ENCODE data around the gene GPR31.

Gene GPR31

DNA sequence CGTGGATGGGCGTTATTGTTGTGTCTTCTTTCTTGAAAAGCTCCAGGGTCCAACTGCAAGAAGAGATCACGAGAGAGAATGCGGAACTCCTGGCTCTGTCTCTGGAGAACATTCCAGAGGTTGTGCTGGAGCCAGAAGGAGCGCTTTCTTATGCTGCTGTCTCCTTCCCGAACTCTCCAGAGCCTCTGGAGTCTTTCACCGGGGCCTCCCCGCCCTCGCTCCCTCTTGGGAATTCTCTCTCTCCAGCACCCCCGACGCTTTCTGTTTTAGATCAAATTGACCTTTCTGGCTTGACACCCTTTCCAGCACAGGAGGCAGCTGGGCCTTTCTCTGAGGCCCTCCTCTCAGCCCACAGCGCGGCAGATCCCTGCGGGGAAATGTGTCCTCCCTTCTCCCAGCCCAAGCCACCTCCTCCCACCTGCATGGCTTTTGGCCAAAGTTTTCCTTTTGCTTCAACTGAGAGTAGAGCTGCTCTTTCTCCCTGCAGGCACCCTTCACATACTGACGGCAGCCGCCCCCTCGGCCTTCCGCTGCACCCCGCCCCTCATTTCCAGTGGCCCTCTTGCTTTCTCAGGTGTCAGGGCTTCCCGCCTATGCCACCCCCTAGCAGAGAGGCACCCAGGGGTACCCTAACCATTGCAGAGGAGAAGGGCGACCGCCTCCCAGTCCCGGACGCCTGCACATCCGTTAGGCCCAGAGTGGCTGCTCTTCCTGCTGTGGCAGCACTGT, 41.5 kb downstream of the GPR31 start:
- ATAC-seq = no peak

DNA sequence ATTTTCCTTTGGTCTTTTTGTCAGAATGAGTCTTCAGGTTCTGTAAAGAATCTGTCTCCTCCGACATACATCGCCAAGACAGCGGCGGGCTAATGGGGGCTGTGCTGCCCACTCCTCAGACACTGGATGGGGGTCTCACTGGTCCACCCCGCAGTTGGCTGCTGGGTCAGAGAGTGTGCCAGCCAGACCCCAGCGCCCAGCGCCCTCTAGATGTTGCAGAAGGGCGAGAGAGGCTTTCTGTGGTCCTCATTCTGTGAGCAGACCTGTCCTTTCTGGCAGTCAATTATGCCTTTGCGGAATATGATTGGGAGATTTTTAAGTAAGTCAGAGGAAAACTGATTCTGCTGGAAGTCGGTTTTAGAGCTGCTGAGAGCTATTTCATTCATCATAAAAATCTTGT, 42.7 kb downstream of the GPR31 start:
- ATAC-seq = peak; percentile 2 to 5

DNA sequence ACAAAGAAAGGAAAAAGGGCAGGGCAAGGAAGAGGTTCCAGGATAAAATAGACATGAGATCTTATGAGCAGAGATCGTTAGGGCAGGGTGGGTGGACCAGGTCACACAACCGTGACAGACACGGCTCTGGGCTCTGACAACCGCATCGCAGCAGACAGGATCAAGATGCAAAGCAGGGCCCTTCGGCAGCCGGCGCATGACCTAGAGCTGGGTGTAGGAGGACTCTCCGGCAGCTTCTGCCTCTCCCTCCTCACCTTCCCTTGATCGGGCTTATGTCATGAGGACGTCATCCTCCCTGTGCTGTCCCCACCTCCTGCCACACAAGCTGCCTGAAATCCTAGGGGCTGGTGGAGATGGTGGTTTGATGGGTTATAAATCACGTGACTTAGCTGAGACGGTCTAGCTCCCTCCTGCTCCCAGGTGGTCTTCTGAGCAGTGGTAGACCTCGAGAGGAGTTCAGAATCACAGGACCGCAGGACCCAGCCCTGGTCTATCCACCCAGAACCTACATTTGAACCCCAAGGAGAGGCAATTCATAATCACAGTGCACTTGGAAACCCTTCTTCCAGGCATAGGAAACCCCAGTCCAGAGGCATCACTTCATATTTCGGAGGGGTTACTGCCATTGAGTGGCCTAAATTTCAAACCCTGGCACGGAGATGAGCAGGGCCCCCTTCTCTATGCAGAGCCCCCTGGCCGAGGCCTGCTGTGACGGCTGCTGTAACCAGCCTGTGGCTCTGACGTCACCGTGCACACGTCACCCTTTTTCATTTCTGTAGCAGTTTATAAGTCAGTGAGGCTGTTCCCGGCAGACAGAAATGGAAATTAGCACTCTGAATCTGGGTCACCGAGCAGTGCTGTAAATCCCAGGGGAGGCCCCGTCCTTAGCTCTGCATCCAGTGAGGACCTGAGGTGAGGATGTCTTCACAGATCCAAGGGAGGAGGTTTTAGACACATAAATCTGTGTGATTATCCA, 43.6 kb downstream of the GPR31 start:
- ATAC-seq = peak; percentile 57 to 66

DNA sequence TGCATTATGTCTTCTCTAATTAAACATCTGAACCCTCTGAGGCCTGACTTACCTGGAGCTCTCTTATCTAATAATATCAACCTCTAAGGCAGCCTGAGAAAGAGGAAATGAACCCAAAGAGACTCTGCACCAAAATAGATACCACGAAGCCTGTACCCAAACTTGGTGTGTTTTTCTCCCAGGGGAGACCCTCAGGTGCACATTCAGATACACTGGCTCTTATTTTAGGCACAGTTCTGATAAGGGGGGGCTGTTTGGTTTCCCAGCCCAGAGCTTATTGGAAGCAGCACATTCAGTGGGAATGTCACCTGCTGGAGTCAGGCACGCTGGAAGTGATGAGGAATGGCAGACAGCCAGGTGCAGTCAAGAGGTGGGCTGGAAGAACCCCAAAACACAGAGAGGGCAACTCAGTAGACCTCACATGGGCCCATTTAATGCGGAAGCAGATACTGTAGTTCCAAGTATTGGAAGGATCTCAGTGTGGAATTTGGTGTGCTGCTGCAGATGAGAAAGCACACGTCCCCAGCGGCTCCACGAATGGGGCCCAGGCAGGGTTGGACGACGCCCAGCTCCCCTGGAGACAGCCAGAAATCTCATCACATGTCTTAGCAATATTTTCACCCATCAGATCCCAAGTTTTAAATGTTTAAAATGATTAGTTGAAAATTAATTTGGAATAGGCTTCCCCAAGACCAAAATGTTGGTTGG, 44.6 kb downstream of the GPR31 start:
- no peak for ATAC-seq

DNA sequence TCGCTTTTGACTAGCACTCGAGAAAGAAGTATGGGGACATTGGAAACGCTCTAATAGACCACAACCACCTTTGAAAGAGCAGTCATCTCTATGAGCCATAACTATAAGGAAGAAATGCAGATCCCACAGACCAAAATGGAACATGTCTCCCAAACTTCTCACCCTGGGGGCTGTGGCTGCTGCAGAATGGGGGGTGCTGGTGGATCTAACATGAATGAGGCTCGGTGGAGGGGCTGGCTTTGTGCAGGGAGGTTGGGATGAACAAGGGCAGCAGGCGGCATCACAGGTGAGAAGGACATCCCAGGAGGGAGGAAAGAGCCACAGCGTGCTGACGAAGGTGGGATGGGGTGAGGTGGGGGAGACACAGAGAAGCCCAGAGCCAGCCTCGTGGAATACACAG, 45.4 kb downstream of the GPR31 start:
- ATAC-seq = no peak

DNA sequence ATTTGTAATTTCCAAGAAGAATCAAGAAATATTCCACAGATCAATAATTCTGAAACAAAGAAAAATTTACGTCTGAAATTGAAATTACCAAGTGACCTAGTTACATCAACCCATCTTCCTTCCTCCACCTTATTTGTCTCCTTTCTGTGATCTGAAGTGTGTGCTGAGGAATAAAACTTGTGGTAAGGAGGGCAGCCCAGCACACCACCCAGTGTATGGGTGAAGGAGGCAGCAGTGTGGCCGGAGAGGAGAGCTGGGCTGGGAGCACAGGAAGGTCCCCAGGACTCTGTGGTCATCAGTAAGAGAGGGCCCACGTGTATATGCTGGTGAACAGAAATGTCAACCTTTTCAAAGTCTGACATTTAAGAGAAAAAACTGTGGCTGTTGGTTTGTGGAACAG, 46.2 kb downstream of the GPR31 start:
- ATAC-seq = peak in 1 of 2 donors; percentile 9

DNA sequence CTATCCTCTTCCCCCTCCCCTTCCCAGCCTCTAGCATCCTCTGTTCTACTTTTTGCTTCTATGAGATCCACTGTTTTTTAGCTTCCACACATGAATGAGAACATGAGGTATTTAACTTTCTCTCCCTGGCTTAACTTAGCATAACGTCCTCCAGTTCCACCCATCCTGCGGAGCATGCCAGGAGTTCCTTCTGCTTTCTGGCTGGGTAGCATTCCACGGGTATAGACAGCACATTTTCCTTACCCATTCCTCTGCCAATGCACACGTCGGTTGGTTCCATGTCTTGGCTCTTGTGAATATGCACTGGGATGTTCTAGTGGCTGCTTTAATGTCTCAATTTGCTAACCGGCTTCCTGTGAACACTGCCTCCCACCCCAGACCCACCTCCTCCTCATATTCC, 48.1 kb downstream of the GPR31 start:
- no peak for ATAC-seq

DNA sequence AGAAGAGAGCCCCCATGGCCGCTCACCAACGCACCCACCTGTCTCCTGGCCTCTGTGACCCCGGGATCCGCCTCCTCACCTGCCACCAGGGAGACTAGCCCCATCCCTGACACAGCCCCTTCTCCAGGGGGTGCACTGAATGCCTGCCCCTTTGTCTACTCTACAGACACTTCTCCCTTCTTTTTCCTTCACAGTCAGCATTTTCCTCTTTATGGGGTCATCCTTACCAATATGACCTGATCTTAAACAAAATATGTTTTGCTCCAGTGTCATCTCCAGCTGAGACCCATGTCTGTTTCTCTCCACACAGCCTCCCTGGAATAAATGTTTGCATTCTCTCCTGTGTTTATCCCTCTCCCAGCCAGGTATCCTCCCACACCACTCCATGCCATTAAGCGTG, 49.5 kb downstream of the GPR31 start:
- no peak for ATAC-seq

DNA sequence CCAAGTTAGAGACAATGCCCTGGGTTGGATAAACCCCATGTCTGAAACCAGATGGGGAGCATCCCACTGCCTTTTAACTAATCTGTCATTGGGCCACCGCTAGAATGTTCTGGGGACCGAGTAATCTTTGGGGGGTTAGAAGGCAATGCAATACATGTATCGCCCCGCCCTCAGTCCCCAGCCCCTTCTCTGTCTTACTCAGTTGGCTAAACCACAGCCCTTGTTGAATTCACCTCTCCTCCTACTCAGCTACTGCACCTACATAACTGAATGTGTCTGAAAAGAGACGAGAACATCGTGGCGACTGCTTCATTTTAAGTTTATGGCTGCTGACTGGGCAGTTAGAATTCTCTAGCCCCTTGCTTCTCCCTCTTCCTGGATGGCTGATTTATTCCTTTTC, 50.0 kb downstream of the GPR31 start:
- ATAC-seq = peak; percentile 58 to 70

DNA sequence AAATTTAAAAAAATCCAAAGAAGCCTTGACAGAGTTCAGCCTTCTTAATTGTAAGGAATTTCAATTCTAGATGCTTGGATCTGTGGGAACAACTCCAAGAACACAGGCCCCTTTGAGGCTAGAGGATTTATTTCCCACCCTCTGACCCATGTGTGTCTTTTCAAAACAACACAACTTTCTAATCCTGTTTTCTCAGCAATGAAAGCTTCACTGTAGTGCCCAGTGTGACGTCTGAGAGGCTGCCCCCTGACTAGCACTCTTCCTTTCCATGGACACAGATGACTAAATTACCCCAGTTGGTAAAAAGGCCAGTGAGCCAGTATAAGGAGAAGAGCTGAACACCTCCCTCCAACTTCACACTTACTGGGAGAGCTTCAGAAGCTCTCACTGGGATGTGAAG, 51.4 kb downstream of the GPR31 start:
- ATAC-seq = no peak

All from activated CD4-positive, CD25-positive, alpha-beta regulatory T cell treated with anti-CD3 and anti-CD28 coated beads, Interleukin-2, amount 50 U/mL, for 24 hours (primary cell).